HepG2 (cell line): Measurements from ENCODE around the gene RDH11. TPM values are rescaled to one million over a fixed set of nuclear protein-coding genes. Genes with fewer than 3 reads are reported as not detected.

Experiments used
- CAMTA2 ChIP-seq: sonication (generic); formaldehyde crosslinking; IDR thresholded peaks from 2 replicates; pipeline ENCODE4 v1.4.0; 2020; ENCODE audit warnings: mild to moderate bottlenecking, missing genetic modification reagents, borderline replicate concordance
- CEBPG ChIP-seq: IDR thresholded peaks from 2 replicates; pipeline ENCODE4 v1.6.1; 2016
- HINFP ChIP-seq: sonication (generic); formaldehyde crosslinking; IDR thresholded peaks from 2 replicates; pipeline ENCODE4 v1.4.0; 2020; ENCODE audit warnings: low read depth, mild to moderate bottlenecking, missing genetic modification reagents
- NCOA1 ChIP-seq: sonication (generic); formaldehyde crosslinking; IDR thresholded peaks from 2 replicates; pipeline ENCODE4 v1.9.0; 2021; ENCODE audit warnings: missing genetic modification reagents
- NFKB2 ChIP-seq: sonication (generic); formaldehyde crosslinking; IDR thresholded peaks from 2 replicates; pipeline ENCODE4 v1.4.0; 2020; ENCODE audit warnings: missing genetic modification reagents, borderline replicate concordance
- NFYC ChIP-seq: IDR thresholded peaks from 2 replicates; pipeline ENCODE4 v1.6.1; 2016; ENCODE audit warnings: missing genetic modification reagents, missing compliant biosample characterization
- SIX1 ChIP-seq: sonication (generic); formaldehyde crosslinking; IDR thresholded peaks from 2 replicates; pipeline ENCODE4 v1.4.0; 2020; ENCODE audit warnings: missing genetic modification reagents, borderline replicate concordance
- ZNF121 ChIP-seq: sonication (generic); formaldehyde crosslinking; IDR thresholded peaks from 2 replicates; pipeline ENCODE4 v1.5.0; 2020; ENCODE audit warnings: mild to moderate bottlenecking, missing genetic modification reagents
- ZNF44 ChIP-seq: sonication (generic); formaldehyde crosslinking; IDR thresholded peaks from 2 replicates; pipeline ENCODE4 v1.5.1; 2020; ENCODE audit warnings: mild to moderate bottlenecking, missing genetic modification reagents
- ZNF678 ChIP-seq: sonication (generic); formaldehyde crosslinking; IDR thresholded peaks from 2 replicates; pipeline ENCODE4 v1.4.0; 2020; ENCODE audit warnings: mild to moderate bottlenecking, missing genetic modification reagents
- ZNF687 ChIP-seq: sonication (generic); formaldehyde crosslinking; IDR thresholded peaks from 2 replicates; pipeline ENCODE4 v1.5.1; 2020; ENCODE audit warnings: mild to moderate bottlenecking, missing genetic modification reagents, moderate library complexity
- polyA plus RNA-seq, 8 experiments: library from polyadenylated mRNA; depleted of rRNA in 3 of 8; stranded (reverse) in 7 of 8; unstranded in 1 of 8; fragments of >200 nt; fragmentation: Illumina TruSeq in 4 of 8; extraction: Trizol in 4 of 8; gene quantifications; 2 replicates each; pipeline versions ENCODE4 v1.2.1 to v1.2.3, GENCODE V29; 2011 to 2016; ENCODE audit warnings: low read depth in 4 of 8, missing spikeins in 1 of 8, mixed read lengths in 1 of 8; ENCODE audit not compliant: insufficient read depth in 1 of 8
- total RNA-seq, 5 experiments: library from RNA; depleted of rRNA; stranded (reverse); fragments of >200 nt; fragmentation: Illumina TruSeq; extraction: Trizol; gene quantifications; 2 replicates each; pipeline ENCODE4 v1.2.3, GENCODE V29; 2016; ENCODE audit warnings: low read depth in 1 of 5
- TF ChIP-seq, protein P1 (sequence below): sonication (generic); formaldehyde crosslinking; IDR thresholded peaks from 2 replicates; pipeline ENCODE4 v1.4.0; 2020; ENCODE audit warnings: missing genetic modification reagents

The RDH11 gene
- total and polyA plus RNA-seq, 2 of the 13 experiments (the other 11 are each of a cell fraction or from before 2014, with no cell fraction given): 106 to 131 TPM

GRCh38 chr14:67695394-67695949 is at the start of gene RDH11 (continued):
- TF ChIP-seq ZNF687 (CRISPR knock-in tag) (peak; percentile 69), NFKB2 (CRISPR knock-in tag) (peak; percentile 53; the same call in 1 of the 2 replicates), NFYC (CRISPR knock-in tag) (no peak), SIX1 (CRISPR knock-in tag) (no peak), CAMTA2 (CRISPR knock-in tag) (0 out of 2 replicates have a peak, but pooled peaks have one; percentile 28), CEBPG (CRISPR knock-in tag) (peak; percentile 96), NCOA1 (CRISPR knock-in tag) (peak; percentile 72; the same call in 1 of the 2 replicates), ZNF678 (CRISPR knock-in tag) (no peak), ZNF121 (CRISPR knock-in tag) (no peak), HINFP (no peak), ZNF44 (CRISPR knock-in tag) (no peak)
- TF ChIP-seq, protein P1, sequence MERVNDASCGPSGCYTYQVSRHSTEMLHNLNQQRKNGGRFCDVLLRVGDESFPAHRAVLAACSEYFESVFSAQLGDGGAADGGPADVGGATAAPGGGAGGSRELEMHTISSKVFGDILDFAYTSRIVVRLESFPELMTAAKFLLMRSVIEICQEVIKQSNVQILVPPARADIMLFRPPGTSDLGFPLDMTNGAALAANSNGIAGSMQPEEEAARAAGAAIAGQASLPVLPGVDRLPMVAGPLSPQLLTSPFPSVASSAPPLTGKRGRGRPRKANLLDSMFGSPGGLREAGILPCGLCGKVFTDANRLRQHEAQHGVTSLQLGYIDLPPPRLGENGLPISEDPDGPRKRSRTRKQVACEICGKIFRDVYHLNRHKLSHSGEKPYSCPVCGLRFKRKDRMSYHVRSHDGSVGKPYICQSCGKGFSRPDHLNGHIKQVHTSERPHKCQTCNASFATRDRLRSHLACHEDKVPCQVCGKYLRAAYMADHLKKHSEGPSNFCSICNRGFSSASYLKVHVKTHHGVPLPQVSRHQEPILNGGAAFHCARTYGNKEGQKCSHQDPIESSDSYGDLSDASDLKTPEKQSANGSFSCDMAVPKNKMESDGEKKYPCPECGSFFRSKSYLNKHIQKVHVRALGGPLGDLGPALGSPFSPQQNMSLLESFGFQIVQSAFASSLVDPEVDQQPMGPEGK: peak; percentile 60; the same call in 1 of the 2 replicates
